ENCODE measurements around the gene E2F4.

Gene E2F4

DNA sequence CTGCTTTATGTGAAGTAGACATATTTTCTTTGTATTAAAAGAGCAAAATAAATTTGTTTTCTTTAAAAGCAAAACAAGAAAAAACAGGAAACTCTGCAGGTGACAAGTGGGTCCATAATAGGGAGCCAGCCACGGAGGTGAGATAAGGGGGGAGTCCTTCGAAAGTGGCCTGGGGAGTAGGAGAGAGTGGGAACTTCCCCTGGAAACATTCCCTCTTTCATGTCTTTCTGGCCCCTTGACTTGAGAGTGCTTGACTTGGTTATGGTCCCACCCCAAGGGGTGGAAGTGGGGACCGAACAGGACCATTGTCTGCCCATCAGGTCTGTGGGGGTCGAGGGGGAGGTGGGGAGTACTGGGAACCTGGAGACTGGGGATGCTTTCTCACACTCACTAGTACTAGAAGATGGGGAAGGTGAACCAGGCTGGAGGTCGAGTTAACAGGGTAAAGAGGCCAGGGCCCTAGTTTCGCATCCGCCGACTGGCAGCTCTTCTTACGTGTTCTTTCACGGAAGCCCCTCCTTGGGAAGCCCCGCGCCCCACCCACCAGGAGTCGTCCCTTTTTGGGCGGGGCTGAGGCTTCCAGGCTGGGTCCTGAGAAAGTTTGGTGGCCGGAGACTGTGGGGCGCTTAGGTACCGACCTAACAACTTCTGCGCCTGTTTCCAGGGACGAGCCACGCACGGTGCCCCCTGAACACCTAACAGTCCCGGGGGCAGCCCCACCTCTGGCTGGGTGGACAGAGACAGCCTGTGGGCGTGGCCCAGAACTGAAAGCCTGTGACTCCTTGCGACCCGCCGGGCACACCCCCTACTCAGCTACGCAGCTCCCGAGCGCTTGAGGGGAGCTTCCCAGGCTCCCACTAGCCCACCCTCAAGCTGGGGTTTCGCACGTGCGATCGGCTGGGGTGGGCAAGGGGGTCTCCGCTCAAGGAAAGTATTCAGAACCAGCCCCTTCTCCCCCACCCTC lies 33.0 kb upstream of the E2F4 start:
- TF ChIP-seq, protein P1, sequence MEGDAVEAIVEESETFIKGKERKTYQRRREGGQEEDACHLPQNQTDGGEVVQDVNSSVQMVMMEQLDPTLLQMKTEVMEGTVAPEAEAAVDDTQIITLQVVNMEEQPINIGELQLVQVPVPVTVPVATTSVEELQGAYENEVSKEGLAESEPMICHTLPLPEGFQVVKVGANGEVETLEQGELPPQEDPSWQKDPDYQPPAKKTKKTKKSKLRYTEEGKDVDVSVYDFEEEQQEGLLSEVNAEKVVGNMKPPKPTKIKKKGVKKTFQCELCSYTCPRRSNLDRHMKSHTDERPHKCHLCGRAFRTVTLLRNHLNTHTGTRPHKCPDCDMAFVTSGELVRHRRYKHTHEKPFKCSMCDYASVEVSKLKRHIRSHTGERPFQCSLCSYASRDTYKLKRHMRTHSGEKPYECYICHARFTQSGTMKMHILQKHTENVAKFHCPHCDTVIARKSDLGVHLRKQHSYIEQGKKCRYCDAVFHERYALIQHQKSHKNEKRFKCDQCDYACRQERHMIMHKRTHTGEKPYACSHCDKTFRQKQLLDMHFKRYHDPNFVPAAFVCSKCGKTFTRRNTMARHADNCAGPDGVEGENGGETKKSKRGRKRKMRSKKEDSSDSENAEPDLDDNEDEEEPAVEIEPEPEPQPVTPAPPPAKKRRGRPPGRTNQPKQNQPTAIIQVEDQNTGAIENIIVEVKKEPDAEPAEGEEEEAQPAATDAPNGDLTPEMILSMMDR (IDR thresholded peaks at IDR 0.05; ENCODE audit: control insufficient read depth, insufficient read depth, low read depth, low read length, missing control alignments): no peak
- H3K4me3 ChIP-seq (ENCODE audit: control insufficient read depth, low read depth, low read length): peak overlapping the region; percentile 97
- no peak for DNase-seq (ENCODE audit: low read depth)

DNA sequence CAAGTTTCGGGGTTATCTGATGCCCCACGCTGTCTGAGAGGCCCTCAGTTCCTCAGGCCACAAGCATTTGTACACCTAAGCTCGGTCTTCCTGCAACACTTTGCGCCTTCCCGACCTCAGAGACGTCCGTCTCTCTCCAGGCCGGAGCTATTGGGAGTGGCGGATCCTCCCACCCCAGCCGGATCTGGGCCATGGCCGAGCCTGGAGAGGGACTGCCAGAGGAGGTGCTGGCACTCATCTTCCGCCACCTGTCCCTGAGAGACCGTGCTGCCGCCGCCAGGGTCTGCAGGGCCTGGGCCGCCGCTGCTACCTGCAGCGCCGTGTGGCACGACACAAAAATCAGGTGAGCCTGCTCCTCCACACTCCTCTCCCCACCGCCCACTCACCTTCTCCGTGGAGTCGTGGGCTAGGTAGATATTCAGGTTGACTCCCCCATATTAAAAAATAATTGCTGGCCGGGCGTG lies 30.3 kb upstream of the E2F4 start:
- TF ChIP-seq, protein P1 (IDR thresholded peaks at IDR 0.05; ENCODE audit: control insufficient read depth, insufficient read depth, low read depth, low read length, missing control alignments): no peak
- DNase-seq (ENCODE audit: low read depth): no peak
- H3K4me3 ChIP-seq (ENCODE audit: control insufficient read depth, low read depth, low read length): peak overlapping the region; percentile 97

DNA sequence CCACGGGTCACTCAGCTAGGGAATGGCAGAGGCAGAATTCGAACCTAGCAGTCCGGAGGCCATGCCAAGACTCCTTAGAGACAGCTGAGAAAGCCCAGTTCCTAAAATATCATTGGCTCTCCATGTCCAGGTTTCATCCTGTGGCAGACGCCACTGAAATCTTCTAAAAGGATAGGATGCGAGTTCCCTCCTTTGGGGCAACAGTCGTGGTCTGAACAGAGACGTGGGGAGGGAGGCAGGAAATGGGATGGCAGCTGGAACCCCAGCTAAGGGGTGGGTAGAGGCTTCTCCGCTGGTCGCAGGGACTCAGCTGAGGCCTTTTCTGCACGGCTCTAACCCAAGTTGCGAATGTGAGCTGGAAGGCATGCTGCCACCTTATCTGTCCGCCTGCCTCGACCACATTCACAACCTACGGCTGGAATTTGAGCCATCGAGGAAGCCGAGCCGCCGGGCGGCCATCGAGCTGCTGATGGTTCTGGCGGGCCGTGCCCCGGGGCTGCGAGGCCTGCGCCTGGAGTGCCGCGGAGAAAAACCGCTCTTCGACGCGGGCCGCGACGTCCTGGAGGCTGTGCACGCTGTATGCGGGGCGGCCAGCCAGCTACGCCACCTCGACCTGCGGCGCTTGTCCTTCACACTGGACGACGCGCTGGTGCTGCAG lies 29.3 kb upstream of the E2F4 start:
- TF ChIP-seq, protein P1 (IDR thresholded peaks at IDR 0.05; ENCODE audit: control insufficient read depth, insufficient read depth, low read depth, low read length, missing control alignments): no peak
- DNase-seq (ENCODE audit: low read depth): no peak
- H3K4me3 ChIP-seq (ENCODE audit: control insufficient read depth, low read depth, low read length): no peak overlapping the region

DNA sequence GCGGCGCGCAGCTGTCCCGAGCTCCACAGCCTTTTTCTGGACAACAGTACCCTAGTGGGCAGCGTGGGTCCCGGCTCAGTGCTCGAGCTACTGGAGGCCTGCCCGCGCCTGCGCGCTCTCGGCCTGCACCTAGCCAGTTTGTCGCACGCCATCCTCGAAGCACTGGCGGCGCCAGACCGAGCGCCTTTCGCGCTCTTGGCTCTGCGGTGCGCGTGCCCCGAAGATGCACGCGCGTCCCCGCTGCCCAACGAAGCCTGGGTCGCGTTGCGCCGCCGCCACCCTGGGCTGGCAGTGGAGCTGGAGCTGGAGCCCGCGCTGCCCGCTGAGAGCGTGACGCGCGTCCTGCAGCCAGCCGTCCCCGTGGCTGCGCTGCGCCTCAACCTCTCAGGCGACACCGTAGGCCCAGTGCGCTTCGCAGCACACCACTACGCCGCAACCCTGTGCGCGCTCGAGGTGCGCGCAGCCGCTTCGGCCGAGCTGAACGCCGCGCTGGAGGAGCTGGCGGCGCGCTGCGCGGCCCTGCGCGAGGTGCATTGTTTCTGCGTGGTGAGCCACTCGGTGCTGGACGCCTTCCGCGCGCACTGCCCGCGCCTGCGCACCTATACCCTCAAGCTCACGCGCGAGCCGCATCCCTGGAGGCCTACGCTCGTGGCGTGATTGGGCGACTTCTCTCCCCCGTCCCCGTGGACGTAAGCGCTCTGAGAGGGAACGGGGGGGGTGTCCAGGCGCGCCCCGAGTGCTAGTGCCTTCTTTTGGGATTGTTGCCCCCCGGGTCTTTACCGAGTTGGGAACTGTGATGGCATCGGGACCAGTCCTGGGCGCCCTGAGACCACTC lies 28.6 kb upstream of the E2F4 start:
- DNase-seq (ENCODE audit: low read depth): no peak
- TF ChIP-seq, protein P1 (IDR thresholded peaks at IDR 0.05; ENCODE audit: control insufficient read depth, insufficient read depth, low read depth, low read length, missing control alignments): no peak
- H3K4me3 ChIP-seq (ENCODE audit: control insufficient read depth, low read depth, low read length): no peak overlapping the region

DNA sequence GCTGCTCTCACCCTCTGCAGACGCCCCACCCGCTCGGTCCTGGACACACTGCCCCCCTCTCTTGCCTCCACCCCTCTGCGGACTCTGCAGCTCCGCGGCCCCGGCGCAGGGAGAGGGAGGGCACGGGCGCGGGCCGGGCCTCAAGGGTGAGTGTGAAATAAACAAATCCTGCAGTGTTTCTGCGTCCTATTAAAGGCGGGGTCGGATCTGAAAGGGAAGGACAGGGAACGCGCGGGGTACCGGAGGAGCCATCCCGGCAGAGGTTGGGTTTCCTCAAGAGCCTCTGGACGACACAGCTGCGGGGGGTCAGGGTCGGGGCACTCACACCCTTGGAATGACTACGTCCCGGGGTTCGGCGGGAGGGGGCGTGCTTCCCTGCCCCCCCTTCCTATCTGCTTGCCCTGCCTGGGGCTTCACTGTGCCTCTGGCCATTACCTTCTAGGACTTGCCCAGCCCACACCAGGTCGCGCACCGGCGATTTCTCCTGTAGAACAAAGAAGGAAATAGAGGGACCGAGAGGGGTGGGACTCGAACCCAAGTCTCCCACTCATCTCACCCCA lies 27.9 kb upstream of the E2F4 start:
- TF ChIP-seq, protein P1 (IDR thresholded peaks at IDR 0.05; ENCODE audit: control insufficient read depth, insufficient read depth, low read depth, low read length, missing control alignments): no peak
- no peak for DNase-seq (ENCODE audit: low read depth)
- H3K4me3 ChIP-seq (ENCODE audit: control insufficient read depth, low read depth, low read length): no peak overlapping the region

DNA sequence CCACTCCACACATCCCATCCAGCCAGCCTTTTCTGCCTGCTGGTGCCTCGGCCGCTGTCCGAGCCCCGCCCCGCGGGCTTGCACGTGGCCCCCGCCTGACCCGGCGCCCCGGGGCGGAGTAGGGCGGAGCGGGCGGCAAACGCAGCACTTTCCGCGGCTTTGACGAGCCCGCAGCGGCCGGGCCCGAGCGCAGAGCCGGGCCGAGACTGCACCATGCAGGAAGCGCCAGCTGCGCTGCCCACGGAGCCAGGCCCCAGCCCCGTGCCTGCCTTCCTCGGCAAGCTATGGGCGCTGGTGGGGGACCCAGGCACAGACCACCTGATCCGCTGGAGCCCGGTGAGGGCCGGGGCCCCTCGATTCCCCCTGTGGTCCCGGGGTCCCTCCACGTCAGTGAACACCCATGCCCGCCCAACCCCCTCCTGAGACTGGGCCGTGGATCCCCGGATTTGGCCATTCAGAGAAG lies 27.3 kb upstream of the E2F4 start, which contains the start of gene HSF4:
HSF4 (plus strand) TSS at position 147 of the 463 bp plus-strand sequence; CDS start at position 214, 67 bp downstream.
- no peak for DNase-seq (ENCODE audit: low read depth)
- no peak within 1 kb of the TSS for H3K4me3 ChIP-seq (ENCODE audit: control insufficient read depth, low read depth, low read length)
- TF ChIP-seq, protein P1 (IDR thresholded peaks at IDR 0.05; ENCODE audit: control insufficient read depth, insufficient read depth, low read depth, low read length, missing control alignments): no peak
